Measurements from ENCODE around the gene KLK15.
"Not testable (repeated sequence)": the region's sequence is repeated elsewhere in the genome, so short reads cannot be mapped to it uniquely, and the experiment has no call there.

The KLK15 gene

DNA sequence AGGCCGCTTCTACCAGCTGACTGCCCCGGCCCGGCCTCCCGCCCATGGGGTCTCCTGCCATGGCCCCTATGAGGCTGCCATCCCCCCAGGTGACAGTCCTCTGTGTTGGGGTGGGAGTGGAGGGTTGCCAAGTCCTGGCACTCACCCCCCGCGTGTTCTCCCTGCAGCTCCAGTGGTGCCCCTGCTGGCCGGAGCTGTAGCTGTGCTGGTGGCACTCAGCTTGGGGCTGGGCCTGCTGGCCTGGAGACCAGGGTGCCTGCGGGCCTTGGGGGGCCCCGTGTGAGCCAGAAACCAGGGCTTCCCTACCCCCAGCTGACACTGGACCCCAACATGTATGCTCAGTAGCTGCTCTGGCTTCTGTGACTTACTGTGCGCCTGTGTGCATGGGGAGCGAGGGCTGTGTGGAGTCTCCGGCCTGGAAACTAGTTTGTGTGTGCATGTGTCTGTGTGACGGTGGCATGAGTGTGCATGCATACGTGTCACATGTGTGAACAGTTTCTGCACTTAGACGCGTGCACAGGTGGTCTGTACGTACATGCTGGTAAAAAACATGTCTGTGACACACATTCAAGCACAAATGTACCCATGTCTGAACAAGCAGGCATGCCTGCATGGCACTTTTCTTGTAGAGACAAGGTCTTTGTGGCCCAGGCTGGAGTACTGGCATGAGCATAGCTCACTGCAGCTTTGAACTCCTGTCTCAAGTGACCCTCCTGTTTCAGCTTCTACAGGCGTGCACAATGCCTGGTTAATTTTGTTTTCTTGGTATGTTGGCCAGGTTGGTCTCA, 38.3 kb downstream of the KLK15 start:
- no peak for DNase-seq

DNA sequence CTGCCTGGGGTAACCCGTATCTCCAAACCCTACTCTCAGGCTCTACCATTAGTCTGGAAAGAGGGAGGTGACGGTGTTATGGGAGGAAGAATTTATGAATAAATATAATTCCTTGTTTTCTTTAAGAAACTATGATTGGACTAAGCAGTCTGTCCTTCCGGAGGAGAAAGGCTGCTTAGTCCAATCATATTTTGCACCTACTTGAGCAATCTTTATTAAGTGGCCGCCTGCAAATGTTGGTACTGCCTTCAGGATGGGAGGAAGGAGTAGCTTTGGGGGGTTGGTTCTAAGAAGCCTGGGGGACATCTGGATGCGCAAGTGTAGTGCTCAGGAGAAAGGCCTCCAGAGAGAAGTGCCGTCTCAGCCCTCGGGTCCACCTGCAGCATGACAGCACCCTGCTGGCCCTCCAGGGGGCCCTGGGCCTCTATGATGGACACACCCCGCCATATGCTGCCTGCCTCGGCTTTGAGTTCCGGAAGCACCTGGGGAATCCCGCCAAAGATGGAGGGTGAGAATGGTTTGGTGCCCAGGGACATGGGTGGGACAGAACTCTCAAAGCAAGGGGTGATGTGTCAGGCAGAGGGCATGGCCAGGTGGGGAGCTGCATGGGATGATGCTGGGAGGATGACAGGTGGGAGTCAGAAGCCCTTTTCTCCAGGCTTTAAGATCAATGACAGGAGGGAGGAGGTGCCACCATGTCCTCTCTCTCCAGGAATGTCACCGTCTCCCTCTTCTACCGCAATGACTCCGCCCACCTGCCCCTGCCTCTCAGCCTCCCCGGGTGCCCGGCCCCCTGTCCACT, 39.1 kb downstream of the KLK15 start:
- peak; percentile 30 to 41 for DNase-seq

DNA sequence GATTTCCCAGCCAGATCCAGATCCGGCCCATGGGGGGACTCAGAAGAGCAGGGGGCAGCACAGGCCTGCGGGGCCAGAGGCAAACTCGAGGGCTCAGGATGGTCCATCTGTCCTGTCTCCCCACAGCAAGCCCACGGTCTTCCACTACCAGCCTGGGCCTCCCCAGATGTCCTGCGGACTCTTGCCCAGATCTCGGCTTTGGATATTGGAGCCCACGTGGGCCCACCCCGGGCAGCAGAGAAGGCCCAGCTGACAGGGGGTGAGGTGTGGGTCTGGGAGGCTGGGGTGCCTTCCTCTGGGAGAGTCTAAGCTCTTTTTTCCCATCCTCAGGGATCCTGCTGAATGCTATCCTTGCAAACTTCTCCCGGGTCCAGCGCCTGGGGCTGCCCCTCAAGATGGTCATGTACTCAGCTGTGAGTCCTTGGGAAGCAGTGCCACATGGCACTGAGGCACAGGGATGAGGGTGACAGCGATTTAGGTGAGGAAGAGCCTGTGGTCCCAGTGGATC, 39.8 kb downstream of the KLK15 start:
- no peak for DNase-seq

DNA sequence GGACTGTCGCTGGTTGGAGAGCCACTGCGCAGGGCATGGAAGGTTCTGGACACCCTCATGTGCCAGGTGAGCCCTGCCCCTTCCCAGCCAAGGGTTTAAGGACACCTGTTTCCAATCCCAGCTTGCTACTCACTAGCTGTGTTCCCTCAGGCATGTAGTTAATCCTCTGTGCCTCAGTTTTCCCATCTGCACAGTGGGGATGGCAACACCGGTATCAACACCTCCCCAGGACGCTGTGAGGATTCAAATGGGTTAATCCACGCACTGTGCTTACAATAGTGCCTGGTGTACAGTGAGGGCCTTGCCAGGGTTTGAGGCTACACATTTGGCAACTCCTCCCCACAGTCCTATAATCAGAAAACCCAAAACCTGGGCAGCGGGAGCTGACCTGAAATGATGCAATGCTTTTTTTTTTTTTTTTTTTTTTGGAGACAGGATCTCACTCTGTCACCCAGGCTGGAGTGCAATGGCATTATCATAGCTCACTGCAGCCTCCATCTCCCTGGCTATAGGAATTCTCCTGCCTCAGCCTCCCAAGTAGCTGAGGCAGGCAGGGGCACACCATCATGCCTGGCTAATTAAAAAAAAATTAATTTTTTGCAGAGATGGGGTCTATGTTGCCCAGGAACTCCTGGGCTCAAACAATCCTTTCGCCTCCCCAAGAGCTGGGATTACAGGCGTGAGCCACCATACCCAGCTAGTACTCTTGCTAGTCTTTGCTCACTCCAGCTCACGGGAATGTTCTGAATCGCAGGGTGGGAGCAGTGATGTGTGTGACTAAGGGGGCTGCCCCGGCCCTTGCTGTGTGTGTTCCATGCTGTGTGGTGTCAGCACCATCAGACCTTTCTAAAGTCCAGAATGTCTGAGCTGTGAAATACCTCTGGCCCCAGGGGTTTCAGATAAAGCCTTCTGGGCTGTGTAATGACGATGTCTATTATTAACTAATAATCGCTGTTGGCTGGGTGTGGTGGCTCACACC, 40.8 kb downstream of the KLK15 start:
- no peak for DNase-seq

DNA sequence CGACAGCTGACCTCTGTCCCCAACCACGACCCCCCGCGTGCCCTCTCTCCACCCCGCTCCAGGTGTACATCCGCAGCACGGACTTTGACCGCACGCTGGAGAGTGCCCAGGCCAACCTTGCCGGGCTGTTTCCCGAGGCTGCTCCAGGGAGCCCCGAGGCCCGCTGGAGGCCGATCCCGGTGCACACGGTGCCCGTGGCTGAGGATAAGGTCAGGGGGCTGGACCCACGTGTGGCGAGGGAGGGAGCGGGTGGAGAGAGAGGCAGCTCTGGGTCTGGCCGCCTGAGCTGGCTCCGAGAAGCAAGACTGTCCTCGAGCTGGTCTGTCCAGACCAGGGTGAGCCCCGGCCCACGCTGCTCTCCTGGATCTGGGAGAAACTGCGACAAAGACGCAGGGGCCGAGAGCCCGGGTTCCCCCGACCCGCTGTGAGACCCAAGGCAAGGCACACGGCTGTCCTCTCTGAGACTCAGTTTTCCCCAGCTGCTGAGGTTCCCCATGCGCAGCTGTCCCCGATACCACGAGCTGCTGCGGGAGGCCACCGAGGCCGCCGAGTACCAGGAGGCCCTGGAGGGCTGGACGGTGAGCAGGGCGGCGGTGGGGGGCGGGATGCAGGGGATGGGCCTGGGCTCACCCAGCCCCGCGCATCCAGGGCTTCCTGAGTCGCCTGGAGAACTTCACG, 41.6 kb downstream of the KLK15 start:
- no peak for DNase-seq

DNA sequence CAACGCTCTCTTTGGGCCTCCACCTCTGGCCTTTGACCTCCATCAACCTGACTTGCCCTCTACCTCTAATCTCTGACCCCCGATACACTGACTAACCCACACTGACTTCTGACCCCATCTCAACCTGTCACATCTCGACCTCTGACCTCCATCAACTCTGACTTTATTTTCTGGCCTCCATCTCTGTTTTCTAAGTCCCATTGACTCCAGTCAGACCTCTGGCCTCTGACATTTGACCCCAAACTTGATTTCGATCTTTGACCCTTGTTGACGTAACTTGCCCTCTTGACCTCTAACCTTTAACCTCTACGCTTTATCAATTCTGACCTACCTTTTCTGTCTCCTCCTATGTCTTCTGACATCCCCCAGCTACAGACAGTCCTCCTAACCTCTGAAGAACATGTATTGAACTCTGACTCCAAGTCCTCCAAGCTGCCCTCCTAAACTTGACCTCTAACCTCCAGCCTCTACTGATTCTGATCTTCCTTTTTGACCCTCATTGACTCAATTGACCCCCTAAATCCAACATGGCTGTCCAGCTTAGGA, 42.4 kb downstream of the KLK15 start:
- no peak for DNase-seq

DNA sequence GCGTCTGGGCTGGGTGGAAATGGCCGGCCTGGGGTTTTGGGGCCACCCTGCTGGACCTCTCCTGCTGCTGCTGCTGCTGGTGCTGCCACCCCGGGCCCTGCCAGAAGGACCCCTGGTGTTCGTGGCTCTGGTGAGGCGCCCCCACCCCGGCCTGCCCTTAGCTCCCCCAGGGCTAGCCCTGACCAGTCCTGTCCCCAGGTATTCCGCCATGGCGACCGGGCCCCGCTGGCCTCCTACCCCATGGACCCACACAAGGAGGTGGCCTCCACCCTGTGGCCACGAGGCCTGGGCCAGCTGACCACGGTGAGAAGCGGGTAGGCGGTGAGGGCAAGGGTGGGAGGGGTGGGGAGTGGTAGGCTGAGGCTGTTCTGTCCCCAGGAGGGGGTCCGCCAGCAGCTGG, 43.0 kb downstream of the KLK15 start, which contains the start of gene ACP4:
Gene ACP4 (plus strand): TSS at position 20 of the 400 bp plus-strand sequence. CDS start 0 bp downstream, at position 20.
- no peak for DNase-seq

DNA sequence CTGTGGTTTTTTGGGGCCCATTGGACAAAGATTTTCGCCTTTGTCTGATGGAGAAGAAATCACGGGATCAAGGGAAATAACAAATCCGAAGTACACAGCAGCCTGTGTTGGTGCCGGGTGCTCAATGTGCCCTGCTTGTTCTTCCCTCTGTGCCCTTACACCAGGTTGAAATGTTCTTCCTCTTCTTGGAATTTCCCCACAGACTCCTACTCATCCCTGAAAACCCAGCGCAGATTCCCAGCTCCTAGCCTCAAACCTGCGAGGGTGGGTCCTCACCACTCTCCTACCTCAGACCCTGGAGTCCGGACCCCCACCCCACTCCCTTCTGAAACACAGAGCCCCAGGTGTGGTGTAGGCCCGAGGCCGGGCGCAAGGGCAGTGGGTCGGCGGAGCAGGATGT, 48.0 kb downstream of the KLK15 start:
- DNase-seq, result no peak

DNA sequence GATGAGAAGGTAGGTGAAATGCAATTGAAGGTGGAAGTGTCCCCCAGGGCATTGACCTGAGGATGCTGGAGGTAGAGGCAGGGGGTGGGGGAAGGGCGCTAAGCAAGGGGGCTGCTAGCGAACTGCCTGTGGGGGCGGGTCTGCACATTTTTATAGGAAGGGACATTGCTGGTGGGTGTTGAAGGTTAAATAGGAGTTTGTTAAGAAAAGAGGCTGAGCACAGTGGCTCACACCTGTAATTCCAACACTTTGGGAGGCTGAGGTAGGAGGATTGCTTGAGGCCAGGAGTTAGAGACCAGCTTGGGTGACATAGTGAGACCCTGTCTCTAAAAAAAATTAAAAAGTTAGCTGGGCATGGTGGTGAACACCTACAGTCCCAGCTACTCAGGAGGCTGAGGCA, 48.7 kb downstream of the KLK15 start:
- no peak for DNase-seq

DNA sequence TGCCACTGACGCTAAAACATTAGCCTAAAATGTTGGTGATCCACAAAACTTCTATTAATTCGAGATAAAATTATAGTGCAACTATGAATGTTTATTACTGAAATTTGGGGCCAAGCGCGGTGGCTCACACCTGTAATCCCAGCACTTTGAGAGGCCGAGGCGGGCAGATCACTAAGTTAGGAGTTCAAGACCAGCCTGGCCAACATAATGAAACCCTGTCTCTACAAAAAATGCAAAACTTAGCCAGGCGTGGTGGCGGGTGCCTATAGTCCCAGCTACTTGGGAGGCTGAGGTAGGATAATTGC, 49.6 kb downstream of the KLK15 start:
- DNase-seq, result not testable (repeated sequence)

DNA sequence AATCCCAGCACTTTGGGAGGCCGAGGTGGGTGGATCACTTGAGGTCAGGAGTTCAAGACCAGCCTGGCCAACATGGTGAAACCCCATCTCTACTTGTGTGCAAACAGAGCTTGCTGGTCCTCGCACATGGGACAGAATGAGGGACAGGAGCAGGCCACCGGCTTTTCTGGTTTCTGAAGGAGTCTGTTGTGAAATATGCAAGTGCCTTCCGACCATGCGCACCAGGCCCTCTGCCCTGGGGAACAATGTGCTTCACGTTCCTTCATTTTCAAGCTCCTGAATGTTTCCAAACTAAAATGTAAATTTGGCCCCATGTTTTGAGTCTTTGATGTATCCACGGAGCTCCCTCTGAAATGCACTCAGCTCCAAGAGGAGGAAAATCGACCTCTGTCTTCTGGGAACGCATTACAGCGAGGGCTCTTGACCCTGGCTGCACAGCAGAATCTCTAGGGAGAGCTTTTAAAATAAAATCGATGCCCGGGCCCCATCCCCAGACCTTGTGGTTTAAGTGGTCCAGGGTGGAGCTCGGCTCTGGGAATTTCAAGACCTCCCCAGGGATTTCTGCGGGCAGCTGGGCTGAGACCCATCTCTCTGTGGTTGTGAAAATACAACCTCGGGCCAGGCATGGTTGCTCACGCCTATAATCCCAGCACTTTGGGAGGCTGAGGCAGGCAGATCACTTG, 52.5 kb downstream of the KLK15 start:
- DNase-seq, result no peak

DNA sequence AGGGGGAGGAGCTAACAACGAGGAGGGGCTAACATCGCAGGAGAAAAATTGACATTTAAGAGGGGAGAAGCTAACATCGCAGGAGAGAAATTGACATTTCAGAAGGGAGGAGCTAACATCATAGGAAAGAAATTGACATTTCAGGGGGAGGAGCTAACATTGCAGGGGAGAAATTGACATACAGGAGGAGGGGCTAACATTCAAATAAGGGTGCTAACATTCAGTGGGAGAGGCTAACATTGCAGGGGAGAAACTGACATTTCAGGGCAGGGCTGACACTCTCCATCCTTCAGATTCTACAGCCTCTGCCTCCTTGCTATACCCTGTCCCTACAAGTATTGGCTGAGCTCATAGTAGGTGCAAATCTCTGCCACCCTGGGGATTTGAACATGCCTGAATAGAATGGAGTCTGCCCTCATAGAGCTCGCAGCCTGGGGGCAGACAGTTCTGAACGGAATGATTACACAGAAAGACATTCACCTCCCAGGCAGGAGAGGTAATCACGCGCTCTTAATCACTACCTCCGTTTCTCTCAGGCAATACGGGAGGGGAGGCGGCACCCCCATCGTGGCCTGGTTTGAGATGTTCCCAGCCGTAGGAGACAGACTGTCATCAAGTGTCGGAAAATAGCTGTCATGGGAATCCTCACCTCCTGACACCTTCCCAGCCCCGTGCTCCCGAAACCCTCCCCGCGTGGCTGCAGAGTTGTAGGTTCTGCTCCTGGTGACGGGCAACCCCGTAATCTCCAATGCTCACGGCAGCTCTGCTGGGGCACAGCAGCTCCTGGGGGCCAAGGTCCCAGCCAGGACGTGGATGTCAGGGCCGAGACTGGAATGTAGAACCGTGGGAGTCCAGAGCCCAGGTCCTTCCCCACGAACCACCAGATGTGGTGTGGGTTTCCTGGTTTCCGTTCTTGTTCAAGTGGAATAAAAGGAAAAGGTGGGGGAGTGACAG, 53.6 kb downstream of the KLK15 start:
- DNase-seq, result no peak

DNA sequence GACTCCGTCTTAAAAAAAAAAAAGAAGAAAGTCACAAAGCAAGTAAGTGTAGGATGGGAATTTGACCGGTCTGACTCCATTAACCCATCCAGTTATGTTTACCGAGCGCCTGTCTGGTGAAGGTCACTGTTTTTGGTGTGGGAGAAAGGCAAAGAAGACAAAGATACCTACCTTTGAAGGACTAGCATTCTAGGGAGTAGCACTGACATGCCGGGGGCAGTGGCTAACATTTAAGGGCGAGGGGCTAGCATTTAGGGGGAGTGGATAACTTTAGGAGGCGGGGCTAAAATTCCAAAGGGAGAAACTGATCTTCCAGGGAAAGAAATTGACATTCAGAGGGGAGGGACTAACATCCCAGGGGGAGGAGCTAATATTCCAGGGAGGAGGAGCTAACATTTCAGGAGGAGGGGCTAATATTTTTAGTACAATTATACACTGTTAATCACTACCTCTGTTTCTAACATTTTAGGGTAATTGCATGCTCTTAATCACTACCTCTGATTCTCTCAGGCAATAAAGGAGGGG, 54.4 kb downstream of the KLK15 start:
- no peak for DNase-seq

DNA sequence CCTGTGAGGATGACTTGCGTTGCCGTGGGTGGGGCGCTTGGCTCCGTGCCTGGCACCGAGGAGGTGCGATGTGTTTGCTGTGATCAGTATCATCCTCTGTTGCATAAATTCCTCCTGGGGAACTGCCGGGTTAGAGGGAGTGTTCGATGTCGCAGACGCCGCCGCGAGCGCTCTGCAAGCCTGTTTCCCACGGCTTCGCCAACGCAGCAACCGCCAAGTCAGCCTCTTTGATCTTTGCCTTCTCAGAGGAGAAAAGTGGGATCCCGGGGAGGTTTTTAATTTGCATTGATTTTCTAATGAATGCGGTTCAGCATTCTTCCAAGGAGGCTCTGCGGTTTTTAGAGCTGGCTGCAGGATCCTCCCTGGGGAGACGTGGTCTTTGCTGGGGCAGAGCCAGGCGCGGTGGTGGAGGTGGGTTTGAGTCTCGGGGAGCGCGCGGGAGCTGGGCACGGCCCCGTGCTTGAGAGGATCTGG, 55.5 kb downstream of the KLK15 start:
- DNase-seq, result peak; percentile 22 to 33

DNA sequence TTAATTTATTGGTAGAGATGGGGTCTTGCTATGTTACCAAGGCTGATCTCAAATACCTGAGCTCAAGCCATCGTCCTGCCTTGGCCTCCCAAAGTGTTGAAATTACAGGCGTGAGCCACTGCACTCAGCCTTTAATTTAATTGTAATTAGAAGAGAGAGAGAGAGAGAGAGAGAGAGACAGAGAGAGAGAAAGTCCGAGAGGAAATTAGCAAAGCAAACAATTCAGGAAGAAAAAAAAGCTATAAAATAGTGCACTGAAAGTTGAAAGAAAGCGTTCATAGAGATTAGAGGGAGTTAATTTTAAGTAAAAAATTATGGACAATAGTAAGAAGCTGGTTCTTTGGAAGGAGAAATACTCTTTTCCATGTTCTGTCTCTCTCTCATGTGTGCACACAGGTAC, 56.1 kb downstream of the KLK15 start:
- no peak for DNase-seq

DNA sequence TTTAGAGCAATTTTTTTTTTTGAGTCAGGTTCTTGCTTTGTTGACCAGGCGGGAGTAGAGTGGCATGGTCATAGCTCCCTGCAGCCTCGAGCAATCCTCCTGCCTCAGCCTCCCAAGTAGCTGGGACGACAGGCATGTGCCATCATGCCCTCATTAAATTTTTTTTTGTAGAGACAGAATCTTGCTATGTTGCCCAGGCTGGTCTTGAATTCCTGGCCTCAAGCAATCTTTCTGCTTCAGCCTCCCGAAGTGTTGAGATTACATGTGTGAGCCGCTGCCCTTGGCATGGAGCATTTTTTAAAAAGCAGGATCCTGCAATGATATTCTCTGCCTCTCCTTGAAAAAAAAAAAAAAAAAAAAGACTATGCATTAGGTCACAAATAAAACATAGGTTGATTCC, 57.2 kb downstream of the KLK15 start:
- no peak for DNase-seq
